ENCODE measurements around the gene CLEC18B. TPM values are rescaled to one million over a fixed set of nuclear protein-coding genes. Genes with fewer than 3 reads are reported as not detected.
"Not testable (repeated sequence)": the region's sequence is repeated elsewhere in the genome, so short reads cannot be mapped to it uniquely, and the experiment has no call there.

The CLEC18B gene
- total RNA-seq, result 1 to 10 TPM; 1.4 to 1.9 TPM

- CTCF ChIA-PET, result not testable (repeated sequence)
These were observed at the start of gene CLEC18B for GRCh38 chr16:74420612-74421481. CLEC18B (minus strand) TSS chr16:74421478; CDS start chr16:74421270, 208 bp downstream.

GRCh38 chr16:74469946-74470478 is 48.7 kb upstream of the CLEC18B start:
- CTCF ChIA-PET, result interaction anchor here (1.1 kb wide), 1 partner anchor 8 kb away, joined by 3 read pairs; no protein-coding TSS in a partner anchor

More at GRCh38 chr16:74420612-74421481, at the start of gene CLEC18B:
- H3K9me3 Mint-ChIP-seq; H3K27me3 Mint-ChIP-seq; POLR2A ChIA-PET; H3K4me3 Mint-ChIP-seq; DNase-seq; H3K4me1 Mint-ChIP-seq; H3K36me3 Mint-ChIP-seq (ENCODE audit: low read depth); H3K27ac Mint-ChIP-seq: not testable (repeated sequence)

DNA sequence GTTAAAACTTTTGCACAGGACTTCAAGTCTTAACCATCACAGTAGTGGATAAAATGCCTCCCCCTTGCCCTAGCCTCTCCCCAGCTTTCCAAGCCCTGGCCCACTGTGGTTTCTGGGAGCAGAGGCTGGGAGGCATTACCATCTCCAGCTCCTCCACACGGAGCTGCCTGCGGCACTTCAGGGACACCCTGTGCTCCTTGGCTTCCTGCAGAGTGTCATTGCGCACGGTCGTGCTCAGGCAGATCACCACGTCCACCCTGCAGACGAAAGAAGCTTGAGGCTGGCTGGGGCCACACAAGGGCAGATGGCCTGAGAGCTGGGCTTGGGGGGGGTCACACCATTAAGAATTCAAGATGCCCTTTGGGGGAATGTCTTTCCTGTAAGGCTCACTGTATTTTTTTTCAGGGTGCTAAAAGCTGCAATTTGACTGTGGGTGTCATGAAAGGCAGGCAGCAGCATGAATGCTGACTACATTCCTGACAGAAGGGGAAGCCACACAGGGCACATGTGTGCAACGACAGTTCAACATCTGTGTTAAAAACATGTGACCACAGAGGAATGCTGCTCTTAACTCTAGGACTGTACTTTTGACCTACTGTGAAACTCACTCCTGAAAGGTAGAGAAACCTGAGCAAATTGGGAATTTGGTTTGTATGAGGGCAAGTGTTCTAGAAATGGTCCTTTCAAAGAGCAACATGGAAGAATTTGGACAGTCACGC is 47.7 kb upstream of the CLEC18B start:
- Mint-ChIP-seq H3K27ac (no peak overlapping the region), H3K27me3 (no peaks in the 10 kb centered on the region), H3K4me3 (no peak overlapping the region), H3K36me3 (ENCODE audit: low read depth) (peaks cover 72% of the 10 kb centered on the region), H3K9me3 (no peaks in the 10 kb centered on the region), H3K4me1 (peaks cover 29% of the 10 kb centered on the region)
- DNase-seq, result no peak
- ChIA-PET POLR2A (no interaction called here), CTCF (interaction anchor here (0.5 to 1.1 kb wide), 4 partner anchors 9 to 195 kb away, joined by 3 read pairs; no protein-coding TSS in a partner anchor)

More at GRCh38 chr16:74469946-74470478, 48.7 kb upstream of the CLEC18B start:
- Mint-ChIP-seq H3K9me3 (no peaks in the 10 kb centered on the region), H3K36me3 (ENCODE audit: low read depth) (peaks cover 73% of the 10 kb centered on the region), H3K4me3 (no peak overlapping the region), H3K27me3 (no peaks in the 10 kb centered on the region), H3K4me1 (peaks cover 28% of the 10 kb centered on the region), H3K27ac (no peak overlapping the region)
- DNase-seq, result no peak
- POLR2A ChIA-PET, result no interaction called here

DNA sequence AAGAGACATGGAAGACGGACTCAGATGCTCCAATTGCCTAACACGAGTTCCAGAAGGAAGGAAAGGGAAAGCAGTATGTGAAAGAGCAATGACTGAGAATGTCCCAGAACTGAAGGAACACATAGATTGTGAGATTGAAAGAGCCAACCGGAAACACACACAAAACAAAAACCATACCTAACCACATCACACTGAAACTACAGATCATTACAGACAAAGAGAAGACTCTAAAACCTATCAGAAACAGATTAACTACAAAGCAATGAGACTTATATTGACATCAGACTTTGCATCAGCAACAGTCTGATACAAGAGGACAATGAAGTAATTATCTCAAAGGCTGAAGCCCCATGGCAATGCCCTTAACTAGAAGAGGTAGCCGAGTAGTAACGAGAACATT is 45.6 kb upstream of the CLEC18B start:
- Mint-ChIP-seq H3K27ac (peak overlapping the region; percentile 31), H3K36me3 (ENCODE audit: low read depth) (peaks cover 82% of the 10 kb centered on the region), H3K9me3 (no peaks in the 10 kb centered on the region), H3K27me3 (no peaks in the 10 kb centered on the region), H3K4me1 (peaks cover 30% of the 10 kb centered on the region), H3K4me3 (no peak overlapping the region)
- POLR2A ChIA-PET, result no interaction called here
- DNase-seq, result peak; percentile 10
- CTCF ChIA-PET, result no interaction called here

DNA sequence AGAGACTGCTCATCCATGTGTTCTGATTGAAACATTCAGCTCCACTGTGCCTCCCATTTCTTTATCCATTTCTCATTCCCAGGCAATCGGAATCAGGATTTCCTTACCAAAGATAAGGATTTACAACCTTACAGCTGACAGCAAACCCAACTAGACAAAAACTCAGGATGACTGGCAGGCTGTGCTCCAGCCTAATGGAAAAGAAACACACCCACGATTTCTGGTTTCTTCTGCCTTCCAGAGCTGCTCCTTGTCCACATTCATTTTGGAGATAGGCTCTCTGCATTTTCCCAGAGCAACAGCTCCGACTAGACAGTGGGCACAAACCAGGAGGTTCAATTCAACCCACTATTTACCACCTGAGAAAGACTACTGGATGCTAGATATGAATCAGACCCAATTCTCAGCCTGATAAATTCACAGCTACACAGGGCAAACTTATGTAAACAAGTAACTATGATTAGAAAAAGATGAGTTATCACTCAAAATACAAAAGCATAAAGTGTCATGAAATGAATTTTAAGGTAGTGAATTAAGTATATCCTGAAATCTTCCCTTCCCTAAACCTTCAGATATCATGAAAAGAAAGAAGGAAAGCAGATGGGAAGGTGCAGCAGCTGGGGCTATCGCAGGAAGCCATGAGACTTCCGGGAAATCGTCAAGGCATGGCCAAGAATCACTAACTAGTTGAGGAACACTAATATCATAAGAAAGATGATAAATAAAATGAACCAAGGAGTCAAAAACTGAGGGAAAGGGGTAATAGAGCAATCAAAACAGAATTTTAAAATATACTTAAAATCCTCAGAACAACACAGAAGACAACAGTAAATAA is 44.8 kb upstream of the CLEC18B start:
- Mint-ChIP-seq H3K36me3 (ENCODE audit: low read depth) (peaks cover 79% of the 10 kb centered on the region), H3K27ac (peak overlapping the region; percentile 33), H3K4me3 (no peak overlapping the region), H3K4me1 (peaks cover 30% of the 10 kb centered on the region), H3K27me3 (no peaks in the 10 kb centered on the region), H3K9me3 (no peaks in the 10 kb centered on the region)
- no peak for DNase-seq
- POLR2A ChIA-PET, result interaction anchor here (0.6 kb wide), 1 partner anchor 42 kb away, joined by 3 read pairs; no protein-coding TSS in a partner anchor
- CTCF ChIA-PET, result interaction anchor here (0.9 to 1.0 kb wide), 3 partner anchors 12 to 17 kb away, joined by 3 to 5 read pairs (median 3); no protein-coding TSS in a partner anchor

- Mint-ChIP-seq H3K4me3 (no peak overlapping the region), H3K9me3 (no peaks in the 10 kb centered on the region), H3K36me3 (ENCODE audit: low read depth) (peaks cover 83% of the 10 kb centered on the region), H3K27me3 (no peaks in the 10 kb centered on the region), H3K4me1 (peaks cover 30% of the 10 kb centered on the region), H3K27ac (peak overlapping the region; percentile 33)
- ChIA-PET POLR2A (no interaction called here), CTCF (interaction anchor here (1.0 kb wide), 1 partner anchor 18 kb away, joined by 3 read pairs; no protein-coding TSS in a partner anchor)
- DNase-seq, result no peak
These were observed 44.0 kb upstream of the CLEC18B start for GRCh38 chr16:74465281-74465680.

DNA sequence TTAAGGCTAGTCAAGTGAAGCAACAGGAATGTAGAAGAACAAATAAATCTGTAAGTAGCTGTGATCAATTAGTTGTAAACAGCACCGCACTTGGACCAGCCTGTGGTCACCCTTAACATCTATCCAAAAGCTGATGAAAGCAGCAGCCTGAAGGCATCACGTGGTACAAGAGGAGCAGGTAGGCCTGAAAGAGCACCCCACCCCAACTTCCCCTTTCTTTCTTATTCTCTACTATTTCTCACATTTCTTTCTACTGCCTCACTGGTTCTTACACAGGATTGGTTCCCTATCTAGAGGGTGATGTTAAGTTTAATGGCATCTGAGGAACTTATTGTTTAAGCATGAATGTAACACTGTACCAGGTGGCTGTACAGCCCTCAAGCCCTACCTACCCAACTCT is 42.6 kb upstream of the CLEC18B start:
- no peak for DNase-seq
- Mint-ChIP-seq H3K4me1 (peaks cover 26% of the 10 kb centered on the region), H3K9me3 (no peaks in the 10 kb centered on the region), H3K27me3 (no peaks in the 10 kb centered on the region), H3K36me3 (ENCODE audit: low read depth) (peaks cover 77% of the 10 kb centered on the region), H3K27ac (no peak overlapping the region), H3K4me3 (no peak overlapping the region)
- ChIA-PET CTCF (interaction anchor here (0.6 kb wide), 1 partner anchor 17 kb away, joined by 4 read pairs; no protein-coding TSS in a partner anchor), POLR2A (no interaction called here)

DNA sequence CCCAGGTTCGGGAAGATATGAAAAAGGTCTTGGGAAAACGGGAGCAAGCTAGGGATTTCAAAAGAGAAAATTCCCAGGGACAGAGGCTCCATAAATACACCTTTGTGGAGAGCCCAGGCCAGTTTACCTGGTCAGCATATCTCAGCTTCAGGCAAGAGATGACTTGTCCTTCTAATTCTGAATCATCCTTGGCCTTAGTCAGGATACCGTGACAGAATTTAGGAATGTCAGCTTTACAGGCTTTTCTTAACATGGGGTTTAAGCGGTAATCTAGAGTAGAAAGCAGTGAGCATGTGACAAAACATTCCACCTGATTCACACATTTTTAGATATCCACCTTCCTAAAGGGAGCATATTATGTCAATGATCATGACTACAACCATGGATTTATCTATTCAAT is 41.1 kb upstream of the CLEC18B start:
- ChIA-PET CTCF (interaction anchor here (0.6 kb wide), 1 partner anchor 125 kb away, joined by 3 read pairs; no protein-coding TSS in a partner anchor), POLR2A (no interaction called here)
- Mint-ChIP-seq H3K4me3 (no peak overlapping the region), H3K36me3 (ENCODE audit: low read depth) (peaks cover 74% of the 10 kb centered on the region), H3K4me1 (peaks cover 13% of the 10 kb centered on the region), H3K9me3 (no peaks in the 10 kb centered on the region), H3K27me3 (no peaks in the 10 kb centered on the region), H3K27ac (no peak overlapping the region)
- DNase-seq, result no peak

DNA sequence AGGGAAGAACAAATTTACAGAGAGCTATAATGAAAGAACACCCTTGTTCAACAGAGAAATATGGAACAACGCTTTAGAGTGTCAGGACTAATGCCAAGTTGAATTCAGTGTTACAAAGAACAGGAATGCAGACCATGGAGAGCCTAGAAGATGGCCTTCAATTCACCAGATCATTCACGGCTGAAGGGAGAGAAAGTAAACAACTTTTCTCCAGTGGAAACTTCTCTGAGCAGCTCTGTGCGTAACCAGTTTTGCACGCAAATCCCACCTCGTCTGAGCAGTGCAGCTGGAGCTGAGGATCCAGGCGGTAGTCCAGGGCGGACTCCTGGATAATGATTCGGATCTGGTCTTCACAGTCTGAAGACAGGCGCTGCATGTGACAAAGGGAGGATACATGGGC is 40.5 kb upstream of the CLEC18B start:
- H3K36me3 Mint-ChIP-seq (ENCODE audit: low read depth), result peaks cover 70% of the 10 kb centered on the region
- no peak overlapping the region for H3K4me3 Mint-ChIP-seq
- ChIA-PET POLR2A (no interaction called here), CTCF (interaction anchor here (0.6 kb wide), 2 partner anchors 126 to 129 kb away, joined by 3 read pairs; no protein-coding TSS in a partner anchor)
- no peaks in the 10 kb centered on the region for H3K27me3 Mint-ChIP-seq
- H3K9me3 Mint-ChIP-seq, result no peaks in the 10 kb centered on the region
- H3K4me1 Mint-ChIP-seq, result peaks cover 8% of the 10 kb centered on the region
- no peak overlapping the region for H3K27ac Mint-ChIP-seq
- no peak for DNase-seq

- Mint-ChIP-seq H3K9me3 (no peaks in the 10 kb centered on the region), H3K4me1 (peaks cover 1% of the 10 kb centered on the region), H3K4me3 (no peak overlapping the region), H3K27ac (no peak overlapping the region), H3K36me3 (ENCODE audit: low read depth) (peaks cover 69% of the 10 kb centered on the region), H3K27me3 (no peaks in the 10 kb centered on the region)
- ChIA-PET CTCF (no interaction called here), POLR2A (no interaction called here)
- no peak for DNase-seq
These were observed 39.3 kb upstream of the CLEC18B start for GRCh38 chr16:74460542-74460941.

GRCh38 chr16:74456290-74456625 is 35.0 kb upstream of the CLEC18B start:
- no peak overlapping the region for H3K27ac Mint-ChIP-seq
- no peaks in the 10 kb centered on the region for H3K9me3 Mint-ChIP-seq
- POLR2A ChIA-PET, result no interaction called here

GRCh38 chr16:74455619-74456289 is 34.5 kb upstream of the CLEC18B start:
- CTCF ChIA-PET, result no interaction called here
- Mint-ChIP-seq H3K9me3 (no peaks in the 10 kb centered on the region), H3K27ac (no peak overlapping the region), H3K4me3 (no peak overlapping the region), H3K36me3 (ENCODE audit: low read depth) (peaks cover 56% of the 10 kb centered on the region), H3K27me3 (no peaks in the 10 kb centered on the region), H3K4me1 (no peaks in the 10 kb centered on the region)
- POLR2A ChIA-PET, result no interaction called here
- no peak for DNase-seq

More at GRCh38 chr16:74456290-74456625, 35.0 kb upstream of the CLEC18B start:
- no peak for DNase-seq
- CTCF ChIA-PET, result no interaction called here
- H3K4me3 Mint-ChIP-seq, result no peak overlapping the region
- no peaks in the 10 kb centered on the region for H3K27me3 Mint-ChIP-seq
- H3K4me1 Mint-ChIP-seq, result no peaks in the 10 kb centered on the region
- peaks cover 57% of the 10 kb centered on the region for H3K36me3 Mint-ChIP-seq (ENCODE audit: low read depth)

Measured in activated CD4-positive, alpha-beta T cell treated with anti-CD3 and anti-CD28 coated beads, Interleukin-2, amount 10 ng/mL, durations not matched to agents 7 days and 5 days (primary cell).